ENCODE measurements around the gene FHIT.

GRCh38 chr3:60281970-60282369, 969.3 kb downstream of the FHIT start:
- no peak for TF ChIP-seq REST (IDR thresholded peaks at IDR 0.05; ENCODE audit: insufficient read depth in 1 of 2, low read depth in 2 of 2, low read length in 2 of 2)
- no peak for TF ChIP-seq POLR2AphosphoS5 (IDR thresholded peaks at IDR 0.05; ENCODE audit: low read depth, low read length)
